CD14-positive monocyte (primary cell): ENCODE measurements around the gene CSTF1. TPM values are rescaled to one million over a fixed set of nuclear protein-coding genes. Genes with fewer than 3 reads are reported as not detected.

Source experiments
- DNase-seq, 3 donors: peaks; one replicate each; pipeline ENCODE4 v3.0.0-alpha.2; 2011 to 2022
- H2AFZ ChIP-seq: 2 replicates; pipeline ENCODE4 v1.6.0; 2012; ENCODE audit warnings: mild to moderate bottlenecking, low read depth, low read length, inconsistent platforms; ENCODE audit not compliant: insufficient read depth, poor library complexity, severe bottlenecking
- H3K27ac ChIP-seq, 2 donors: 1 replicate in 1 of 2; 2 replicates in 1 of 2; pipeline ENCODE4 v1.5.1; 2012 to 2013; ENCODE audit warnings: low read length in 2 of 2, control low read depth in 1 of 2, inconsistent platforms in 1 of 2, low read depth in 1 of 2, mild to moderate bottlenecking in 1 of 2
- H3K27me3 ChIP-seq, 2 donors: one replicate each; pipeline versions ENCODE4 v1.6.0 to v1.6.1; 2011 to 2013; ENCODE audit warnings: low read length in 2 of 2; ENCODE audit not compliant: control insufficient read depth in 2 of 2, insufficient read depth in 2 of 2
- H3K36me3 ChIP-seq, 2 donors: replicated peaks in 1 of 2; 1 replicate in 1 of 2; 2 replicates in 1 of 2; pipeline versions ENCODE4 v1.5.1 to v1.6.1; 2012 to 2013; ENCODE audit warnings: low read length in 2 of 2, control low read depth in 1 of 2, inconsistent platforms in 1 of 2, mild to moderate bottlenecking in 1 of 2; ENCODE audit not compliant: insufficient read depth in 2 of 2, control insufficient read depth in 1 of 2
- H3K4me1 ChIP-seq, 2 donors: 1 replicate in 1 of 2; 2 replicates in 1 of 2; pipeline versions ENCODE4 v1.5.1 to v1.6.1; 2012 to 2013; ENCODE audit warnings: low read length in 2 of 2, control low read depth in 1 of 2, inconsistent platforms in 1 of 2, mild to moderate bottlenecking in 1 of 2, moderate library complexity in 1 of 2; ENCODE audit not compliant: insufficient read depth in 2 of 2, control insufficient read depth in 1 of 2
- H3K4me2 ChIP-seq: replicated peaks from 2 replicates; pipeline ENCODE3; 2012; ENCODE audit warnings: low read length, moderate library complexity, mild to moderate bottlenecking; ENCODE audit not compliant: poor library complexity, severe bottlenecking; ENCODE audit errors: extremely low read depth
- H3K4me3 ChIP-seq, 3 experiments: fragments of 200-600 bp in 1 of 3; sonication (generic) in 1 of 3; replicated peaks in 1 of 3; 1 replicate in 2 of 3; 2 replicates in 1 of 3; pipeline ENCODE4 v1.5.1; 2011 to 2013; ENCODE audit warnings: low read length in 3 of 3, mild to moderate bottlenecking in 3 of 3, control low read depth in 2 of 3, low read depth in 2 of 3, inconsistent platforms in 1 of 3, moderate library complexity in 1 of 3
- H3K79me2 ChIP-seq: 2 replicates; pipeline ENCODE4 v1.6.0; 2012; ENCODE audit warnings: mild to moderate bottlenecking, control low read depth, inconsistent platforms, low read length, moderate library complexity; ENCODE audit not compliant: insufficient read depth
- H3K9ac ChIP-seq: 2 replicates; pipeline ENCODE4 v1.6.0; 2017; ENCODE audit warnings: low read length, mild to moderate bottlenecking; ENCODE audit not compliant: insufficient read depth, poor library complexity, severe bottlenecking
- H3K9me3 ChIP-seq, 2 donors: replicated peaks in 1 of 2; 1 replicate in 1 of 2; 2 replicates in 1 of 2; pipeline versions ENCODE4 v1.5.1 to v1.6.1; 2012 to 2013; ENCODE audit warnings: low read length in 2 of 2, control low read depth in 1 of 2; ENCODE audit not compliant: control insufficient read depth in 1 of 2, insufficient read depth in 1 of 2
- H4K20me1 ChIP-seq: 2 replicates; pipeline ENCODE4 v1.6.0; 2012; ENCODE audit warnings: mild to moderate bottlenecking, low read length, control low read depth, moderate library complexity; ENCODE audit not compliant: insufficient read depth
- H3K27ac Mint-ChIP-seq, 7 donors: one replicate each; pipeline ENCODE4 v1.8.0; 2020; ENCODE audit warnings: mild to moderate bottlenecking in 7 of 7, mixed read lengths in 7 of 7, moderate library complexity in 6 of 7, inconsistent platforms in 2 of 7
- H3K27me3 Mint-ChIP-seq, 3 donors: one replicate each; pipeline ENCODE4 v1.8.0; 2021 to 2022; ENCODE audit warnings: low read depth in 3 of 3, mild to moderate bottlenecking in 3 of 3, mixed read lengths in 3 of 3, moderate library complexity in 3 of 3, inconsistent platforms in 1 of 3
- H3K36me3 Mint-ChIP-seq, 2 donors: one replicate each; pipeline ENCODE4 v1.8.0; 2020; ENCODE audit warnings: mixed read lengths in 2 of 2, inconsistent platforms in 1 of 2, mild to moderate bottlenecking in 1 of 2
- H3K4me1 Mint-ChIP-seq: one replicate; pipeline ENCODE4 v1.8.0; 2020; ENCODE audit warnings: mild to moderate bottlenecking, mixed read lengths
- H3K4me3 Mint-ChIP-seq, 2 donors: one replicate each; pipeline ENCODE4 v1.8.0; 2020; ENCODE audit warnings: mild to moderate bottlenecking in 2 of 2, mixed read lengths in 2 of 2, moderate library complexity in 1 of 2
- H3K9me3 Mint-ChIP-seq, 7 donors: one replicate each; pipeline ENCODE4 v1.8.0; 2020 to 2022; ENCODE audit warnings: mixed read lengths in 7 of 7, mild to moderate bottlenecking in 6 of 7, moderate library complexity in 6 of 7, inconsistent platforms in 2 of 7
- CTCF ChIP-seq: fragments of 200-600 bp; IDR thresholded peaks from one replicate; pipeline ENCODE4 v1.8.0; 2022; ENCODE audit warnings: antibody characterized with exemption, mild to moderate bottlenecking
- WGBS: methylation state at CpG from one replicate; pipeline ENCODE4 v1.1.5; 2013; ENCODE audit warnings: missing lambda C conversion rate; ENCODE audit not compliant: insufficient coverage; 5-methylcytosine and 5-hydroxymethylcytosine counted together
- intact Hi-C, 2 donors: fragments of 100-400 bp; cut with micrococcal nuclease; formaldehyde crosslinking; loops; one replicate each; pipeline versions ENCODE4 v1.15.0 to v1.15.1; 2023
- polyA plus RNA-seq, 3 donors: library from polyadenylated mRNA; depleted of rRNA in 1 of 3; unstranded in 2 of 3; stranded (reverse) in 1 of 3; fragments of 300-500 nt in 2 of 3; fragments of >200 nt in 1 of 3; fragmentation: Illumina TruSeq in 2 of 3; gene quantifications; 1 replicate in 2 of 3; 2 replicates in 1 of 3; pipeline ENCODE4 v1.2.3, GENCODE V29; 2012 to 2021

Gene CSTF1
- polyA plus RNA-seq, 3 donors, result 7.7 to 15.7 (median 10.7) TPM

DNA sequence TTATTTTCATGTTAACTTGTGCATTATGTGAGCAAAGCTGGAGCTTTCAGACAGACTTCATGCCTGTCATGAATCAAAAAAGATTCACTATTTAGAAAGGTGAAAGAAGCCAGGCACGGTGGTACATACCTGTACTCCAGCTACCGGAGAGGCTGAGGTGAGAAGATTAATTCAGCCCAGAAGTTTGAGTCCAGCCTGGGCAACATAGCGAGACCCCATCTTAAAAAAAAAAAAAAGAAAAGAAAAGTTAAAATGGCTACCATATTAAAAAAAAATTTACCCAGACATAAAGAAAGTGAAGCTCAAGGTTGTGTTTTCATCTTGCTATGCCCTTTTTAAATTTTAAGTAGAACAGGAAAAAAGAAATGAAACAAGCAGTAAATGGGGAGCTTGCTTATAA lies 20.5 kb downstream of the CSTF1 start:
- Histone ChIP-seq H3K27ac (peak overlapping the region; percentile 79 to 94), H3K9me3 (peaks cover 0 to 4% of the 10 kb centered on the region in 2 donors), H3K27me3 (no peaks in the 10 kb centered on the region), H3K4me3 (peak overlapping the region; percentile 48 to 80 (median 76)), H3K9ac (no peak overlapping the region), H4K20me1 (no peaks in the 10 kb centered on the region), H3K79me2 (peaks cover 25% of the 10 kb centered on the region), H3K36me3 (peaks cover 2 to 3% of the 10 kb centered on the region in 2 donors), H3K4me2 (peak overlapping the region; percentile 81), H2AFZ (no peak overlapping the region), H3K4me1 (peaks cover 61 to 68% of the 10 kb centered on the region in 2 donors)
- TF ChIP-seq CTCF, result no peak
- no CpG with 5 or more reads among the region's 3 CpGs for whole genome bisulfite sequencing
- DNase-seq, result no peak
- peak overlapping the region; percentile 83 to 90 for H3K4me3 Mint-ChIP-seq
- intact Hi-C loops, result no loop called here
- H3K9me3 Mint-ChIP-seq, result peaks cover 0 to 4% (median 0%) of the 10 kb centered on the region in 7 donors
- peaks cover 0 to 10% (median 1%) of the 10 kb centered on the region in 3 donors for H3K27me3 Mint-ChIP-seq
- peaks cover 21 to 35% of the 10 kb centered on the region in 2 donors for H3K36me3 Mint-ChIP-seq
- H3K27ac Mint-ChIP-seq, result peak overlapping the region; percentile 96 to 99 (median 98)
- H3K4me1 Mint-ChIP-seq, result peaks cover 67% of the 10 kb centered on the region

DNA sequence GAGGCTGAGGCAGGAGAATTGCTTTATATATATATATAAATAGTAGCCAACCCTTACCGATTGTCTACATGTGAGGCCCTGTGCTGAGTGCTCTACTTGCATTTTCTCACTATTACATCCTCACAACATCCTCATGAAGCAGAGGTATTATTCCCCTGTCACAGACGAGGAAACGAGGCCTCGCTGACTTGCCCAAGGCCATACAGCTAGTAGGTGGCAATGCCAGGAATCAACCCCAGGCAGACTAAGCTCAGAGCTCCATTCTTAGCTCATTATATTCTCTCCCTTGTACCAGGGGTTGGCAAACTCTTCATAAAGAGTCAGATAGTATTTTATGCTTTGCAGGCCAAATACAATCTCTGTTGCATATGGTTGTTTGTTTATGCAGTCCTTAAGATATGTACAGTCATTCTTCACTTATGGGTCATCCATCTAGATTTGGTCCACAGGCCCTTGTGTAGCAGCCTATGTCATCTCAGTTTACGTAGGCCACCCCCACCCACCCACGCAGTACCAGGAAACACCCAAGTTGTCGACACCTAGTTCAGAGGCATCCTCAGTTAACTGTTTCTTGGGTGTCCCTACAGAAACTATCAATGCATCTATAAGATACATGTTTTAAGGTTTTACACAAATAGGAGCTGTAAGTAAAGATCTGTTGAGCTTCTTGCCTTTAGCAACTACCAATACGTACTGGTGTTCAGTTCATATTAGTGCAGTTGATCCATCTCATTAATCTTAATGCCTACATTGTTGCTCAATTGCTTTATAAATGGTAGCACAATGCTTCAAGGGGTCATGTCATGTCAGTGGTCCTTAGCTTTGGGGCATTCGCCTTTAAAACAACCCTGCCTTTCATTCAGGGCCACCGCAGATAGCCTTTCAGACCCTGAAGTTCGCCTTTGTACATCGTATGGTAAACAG lies 22.7 kb downstream of the CSTF1 start:
- no peaks in the 10 kb centered on the region for H3K36me3 ChIP-seq
- no peaks in the 10 kb centered on the region for H3K27me3 ChIP-seq
- WGBS, result 98% methylated on average over 4 of the region's 12 CpGs
- H3K9ac ChIP-seq, result no peak overlapping the region
- no peak for DNase-seq
- H3K9me3 Mint-ChIP-seq, result peaks cover 0 to 4% (median 0%) of the 10 kb centered on the region in 7 donors
- peaks cover 76% of the 10 kb centered on the region for H3K4me1 Mint-ChIP-seq
- no peak overlapping the region for H3K27ac ChIP-seq
- peak overlapping the region in 3 of 7 donors; percentile 42 to 68 (median 46) for H3K27ac Mint-ChIP-seq
- H3K4me3 ChIP-seq, result no peak overlapping the region
- TF ChIP-seq CTCF, result no peak
- H3K36me3 Mint-ChIP-seq, result peaks cover 25 to 34% of the 10 kb centered on the region in 2 donors
- H3K4me1 ChIP-seq, result peaks cover 69 to 79% of the 10 kb centered on the region in 2 donors
- no peaks in the 10 kb centered on the region for H4K20me1 ChIP-seq
- no peak overlapping the region for H3K4me3 Mint-ChIP-seq
- intact Hi-C loops, result no loop called here
- H2AFZ ChIP-seq, result no peak overlapping the region
- H3K27me3 Mint-ChIP-seq, result peaks cover 0 to 10% (median 1%) of the 10 kb centered on the region in 3 donors
- no peak overlapping the region for H3K4me2 ChIP-seq
- H3K79me2 ChIP-seq, result peaks cover 23% of the 10 kb centered on the region
- peaks cover 0 to 4% of the 10 kb centered on the region in 2 donors for H3K9me3 ChIP-seq
